GM19238 (cell line): ENCODE results near the gene PREP.
"Not testable (repeated sequence)": the region's sequence is repeated elsewhere in the genome, so short reads cannot be mapped to it uniquely, and the experiment has no call there.

Experiments used
- DNase-seq: peaks from one replicate; pipeline ENCODE4 v3.0.0; 2011; ENCODE audit warnings: low spot score; ENCODE audit not compliant: insufficient read length

PREP gene

DNA sequence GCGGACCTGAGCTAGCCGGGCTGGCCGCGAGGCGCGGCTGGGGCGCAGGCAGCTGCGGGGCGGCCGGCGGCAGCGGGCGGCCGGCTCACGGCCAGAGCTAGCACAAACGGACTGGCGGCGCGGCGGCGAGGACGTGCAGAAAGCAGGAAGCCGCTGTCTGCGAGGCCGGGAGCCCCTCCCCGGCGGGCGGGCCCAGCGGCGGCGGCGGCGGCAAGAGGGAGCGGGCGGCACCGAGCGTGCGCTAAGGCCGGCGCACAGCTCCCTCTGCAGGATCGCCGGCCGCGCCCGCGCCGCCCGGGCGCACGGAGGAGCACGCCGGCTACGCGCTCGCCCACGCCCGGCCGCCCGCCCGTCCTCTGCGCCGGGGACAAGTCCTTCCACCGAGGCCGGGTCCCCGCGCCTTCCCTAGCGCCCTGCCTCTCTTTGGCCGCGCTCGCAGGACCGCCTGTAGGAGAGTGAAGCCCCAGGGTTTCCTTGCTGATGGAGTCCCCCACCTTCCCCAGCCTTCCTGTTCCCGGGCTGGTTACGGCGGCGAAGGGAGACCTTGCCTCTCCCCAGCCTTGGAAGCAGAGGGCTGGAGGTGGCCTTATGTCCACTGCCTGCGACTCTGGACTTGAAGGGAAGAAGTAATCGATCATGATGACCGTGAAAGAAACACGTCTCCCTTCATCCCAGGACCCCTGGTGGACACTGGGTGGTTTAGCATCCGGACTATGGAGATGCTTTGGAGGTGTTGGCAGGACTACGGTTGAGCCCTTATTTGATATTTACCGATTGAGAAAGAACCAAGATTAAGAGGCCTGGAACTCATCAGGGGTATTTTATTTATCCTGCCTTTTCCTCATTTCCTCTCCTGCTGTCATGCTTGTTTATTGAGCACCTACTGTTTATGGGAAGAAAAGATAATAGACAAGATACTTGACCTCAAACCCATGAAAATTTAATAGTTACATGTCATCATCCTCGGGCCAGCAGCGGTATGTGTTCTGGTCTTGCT, at the start of gene PREP:
PREP (minus strand) TSS at position 144 of the 997 bp plus-strand sequence. CDS start 191 bp downstream, outside the sequence.
- DNase-seq = peak; percentile 90

DNA sequence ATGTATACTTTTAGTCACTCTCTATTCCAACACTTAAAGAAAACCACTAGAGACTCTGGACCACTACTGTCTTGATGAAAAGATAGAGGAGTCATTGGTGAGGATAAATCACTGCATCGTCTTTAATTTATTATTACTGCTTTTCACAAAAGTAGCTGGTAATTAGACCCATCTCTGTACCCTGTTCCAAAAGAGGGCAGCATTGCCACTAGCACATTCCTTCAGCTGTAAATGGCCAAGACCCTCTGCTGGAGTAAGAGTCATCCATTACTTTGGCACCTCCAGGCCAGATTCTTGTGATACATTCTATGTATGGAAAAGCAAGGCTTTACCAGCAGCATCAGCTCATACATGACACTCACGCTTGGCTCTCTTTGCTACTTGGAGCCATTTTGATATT, 49.5 kb upstream of the PREP start:
- DNase-seq = no peak

- no peak for DNase-seq
Measured at GRCh38 chr6:105449756-105450390, 47.0 kb upstream of the PREP start.

DNA sequence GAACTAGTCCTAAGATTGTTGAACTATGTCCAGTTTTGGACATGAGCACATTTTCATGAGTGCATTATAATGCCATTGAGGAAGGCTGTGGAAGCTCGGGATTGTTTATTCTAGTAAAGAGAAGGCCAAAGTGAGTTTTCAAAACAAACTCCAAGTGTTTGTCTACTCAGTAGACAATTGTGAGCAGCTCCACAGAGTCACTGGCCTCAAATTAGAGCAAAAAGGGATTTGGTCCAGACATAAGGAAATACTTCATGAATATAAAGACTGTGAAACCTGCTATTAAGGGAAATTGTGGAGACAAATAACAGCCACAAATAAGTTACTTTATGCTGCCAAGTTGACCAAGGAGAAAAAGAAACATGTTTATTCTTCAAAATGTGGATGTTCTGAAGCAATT, 42.6 kb upstream of the PREP start:
- DNase-seq = no peak

GRCh38 chr6:105443941-105444340, 41.1 kb upstream of the PREP start:
- no peak for DNase-seq

DNA sequence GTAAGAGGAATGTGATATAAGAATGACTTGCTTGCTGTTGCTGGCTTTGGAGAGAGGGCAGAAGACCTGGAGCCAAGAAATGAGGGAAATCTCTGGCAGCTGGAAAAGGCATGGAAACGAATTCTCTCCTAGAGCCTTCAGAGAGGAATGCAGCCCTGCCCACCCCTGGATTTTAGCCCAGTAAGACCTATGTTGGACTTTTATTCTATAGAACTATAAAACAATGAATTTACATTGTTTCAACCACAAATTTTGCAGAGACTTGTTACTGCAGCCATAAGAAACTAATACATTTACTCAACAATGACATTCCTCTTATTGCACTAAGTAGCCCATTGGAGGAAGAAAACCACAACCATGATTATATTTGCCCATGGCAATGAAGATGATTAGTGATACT, 39.5 kb upstream of the PREP start:
- no peak for DNase-seq

DNA sequence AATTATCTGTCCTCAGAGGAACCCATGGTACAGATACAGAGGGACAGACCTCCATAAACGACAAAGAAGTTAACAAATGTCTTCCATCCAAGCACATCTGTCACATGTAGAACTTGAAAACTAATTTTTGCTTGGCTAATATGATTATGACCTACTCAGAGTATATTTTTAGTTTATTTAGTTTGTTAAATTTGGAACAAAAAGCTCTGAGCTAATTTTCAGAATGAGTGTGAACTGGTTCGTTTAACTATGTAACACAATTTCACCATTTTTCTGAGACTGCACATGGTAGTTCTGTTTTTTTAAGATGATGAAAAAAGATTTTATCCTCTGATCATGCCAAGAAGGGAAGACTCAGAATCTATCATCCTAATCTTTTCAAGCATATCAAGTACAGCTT, 34.4 kb upstream of the PREP start:
- no peak for DNase-seq

GRCh38 chr6:105433723-105434122, 30.8 kb upstream of the PREP start:
- no peak for DNase-seq

- DNase-seq = no peak
Measured at GRCh38 chr6:105432797-105433196, 29.9 kb upstream of the PREP start.

GRCh38 chr6:105431226-105431625, 28.3 kb upstream of the PREP start:
- peak; percentile 13 for DNase-seq

DNA sequence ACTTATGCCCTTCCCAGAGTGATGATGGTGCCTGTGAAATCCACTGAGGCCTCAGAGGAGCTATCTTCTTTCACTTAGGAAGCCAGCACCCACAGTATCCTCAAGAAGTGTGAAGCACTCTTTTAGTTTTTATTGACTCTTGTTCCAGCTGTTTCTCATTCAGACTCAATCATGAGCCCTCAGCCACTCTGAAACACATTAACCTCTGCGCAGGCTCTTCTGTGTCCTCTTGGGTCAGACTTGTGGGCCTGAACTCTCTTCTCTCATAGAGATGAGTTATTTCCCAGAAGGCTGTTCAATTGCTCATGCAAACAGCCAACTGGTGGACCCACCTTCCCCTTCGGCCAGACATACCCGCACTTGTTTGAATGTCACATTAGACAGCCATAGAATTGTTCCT, 27.8 kb upstream of the PREP start:
- no peak for DNase-seq

DNA sequence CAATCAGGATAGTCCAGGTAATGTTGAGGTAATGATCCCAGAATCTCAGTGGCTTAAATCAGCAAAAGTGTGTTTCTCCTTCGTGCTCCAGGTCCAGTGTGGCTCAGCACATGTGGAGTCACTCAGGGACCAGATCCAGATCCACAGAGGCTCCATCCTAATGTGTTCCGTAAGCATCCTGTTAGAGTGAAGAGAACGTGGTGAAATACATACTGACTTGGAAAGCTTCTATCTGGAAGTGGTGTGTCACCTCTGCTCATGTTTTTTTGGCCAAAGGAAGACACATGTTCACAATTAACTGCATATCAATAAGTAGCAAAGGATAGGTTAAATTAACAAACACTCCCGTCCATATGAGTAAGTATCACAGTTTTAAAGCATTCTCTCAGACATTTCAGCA, 26.8 kb upstream of the PREP start:
- no peak for DNase-seq

- no peak for DNase-seq
Measured at GRCh38 chr6:105428342-105428957, 25.6 kb upstream of the PREP start.

DNA sequence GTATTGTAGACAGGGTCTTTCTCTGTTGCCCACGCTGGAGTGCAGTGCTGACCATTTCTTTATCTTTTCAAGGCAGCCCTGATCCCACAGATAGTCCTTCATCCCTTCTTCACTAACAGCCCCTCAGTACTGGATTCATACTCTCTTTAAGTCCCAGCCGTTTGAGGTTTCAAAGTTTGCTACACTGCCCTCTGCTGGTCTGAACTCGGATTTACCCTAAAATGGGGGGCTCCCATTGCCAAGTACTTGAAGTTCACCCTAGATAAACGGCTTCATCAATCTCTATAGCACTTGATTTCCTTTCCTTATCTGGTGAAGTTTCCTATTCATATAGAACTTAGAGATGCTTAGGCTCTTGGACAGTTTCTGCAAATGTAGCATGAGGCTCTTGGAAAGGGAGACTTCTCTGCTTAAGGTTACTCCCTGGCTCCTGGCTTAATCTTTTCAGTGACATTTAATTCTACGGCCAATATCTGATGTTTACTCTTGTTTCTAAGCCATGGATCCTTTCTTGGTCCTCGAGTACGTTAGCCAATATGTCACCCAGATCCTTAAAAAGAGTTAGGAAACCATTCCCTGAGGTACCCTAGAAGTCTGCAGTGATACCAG, 21.4 kb upstream of the PREP start:
- peak; percentile 24 for DNase-seq

- not testable (repeated sequence) for DNase-seq
Measured at GRCh38 chr6:105416971-105417370, 14.1 kb upstream of the PREP start.

DNA sequence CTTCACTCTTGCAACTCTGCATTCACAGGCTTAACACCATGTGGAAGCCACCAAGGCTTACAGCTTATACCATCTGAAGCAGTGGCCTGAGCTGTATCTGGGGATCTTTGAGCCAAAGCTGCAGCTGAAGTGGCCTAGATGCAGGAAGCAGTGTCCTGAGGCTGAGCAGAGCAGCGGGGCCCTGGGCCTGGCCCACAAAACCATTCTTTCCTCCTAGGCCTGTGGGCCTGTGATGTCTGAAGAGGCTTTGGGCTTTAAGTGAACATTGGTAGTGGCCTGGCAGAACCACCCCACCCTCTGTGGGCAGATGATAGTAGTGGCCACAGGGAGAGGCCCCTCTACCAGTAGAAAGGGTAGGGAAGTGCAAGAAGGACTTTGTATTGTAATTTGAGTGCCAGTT, 6.9 kb upstream of the PREP start:
- no peak for DNase-seq

DNA sequence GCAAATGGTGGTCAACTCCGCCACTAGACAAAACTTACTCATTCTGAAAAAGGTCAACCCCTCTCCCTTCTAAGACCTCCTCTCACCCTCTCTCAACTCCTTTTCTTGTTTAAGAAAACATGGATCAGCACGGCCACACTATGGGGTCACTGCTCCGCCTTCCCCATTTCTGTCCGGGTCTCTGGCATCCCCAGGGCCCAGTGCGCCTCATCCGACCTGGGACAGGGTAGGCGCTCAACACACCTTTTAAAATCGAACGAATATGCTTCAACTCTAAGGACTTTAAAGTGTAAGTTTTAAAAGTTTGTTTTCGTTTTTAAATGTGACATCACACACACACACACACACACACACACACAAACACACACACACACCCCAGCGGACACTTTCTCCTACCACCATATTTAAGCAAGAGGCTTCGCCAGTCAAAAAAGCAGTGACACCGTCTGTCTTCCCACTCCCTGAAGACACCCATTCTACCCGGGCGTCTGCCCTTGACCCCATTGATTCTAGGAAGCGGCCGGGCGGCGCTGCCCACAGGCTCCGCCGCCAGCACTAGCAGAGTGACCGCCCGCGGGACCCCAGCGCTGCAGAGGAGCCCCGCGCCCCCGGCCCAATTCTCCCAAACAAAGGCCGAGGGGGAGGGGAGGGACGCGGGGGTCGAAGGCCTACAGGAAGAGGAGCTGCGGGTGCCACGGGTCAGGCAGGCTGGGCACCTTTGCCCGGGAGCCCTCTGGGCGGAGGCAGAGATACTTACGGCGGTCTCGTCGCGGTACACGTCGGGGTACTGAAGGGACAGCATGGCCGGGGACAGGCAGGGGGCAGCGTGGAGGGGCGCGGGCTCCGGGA, 568 bp downstream of the PREP start:
- DNase-seq = no peak

DNA sequence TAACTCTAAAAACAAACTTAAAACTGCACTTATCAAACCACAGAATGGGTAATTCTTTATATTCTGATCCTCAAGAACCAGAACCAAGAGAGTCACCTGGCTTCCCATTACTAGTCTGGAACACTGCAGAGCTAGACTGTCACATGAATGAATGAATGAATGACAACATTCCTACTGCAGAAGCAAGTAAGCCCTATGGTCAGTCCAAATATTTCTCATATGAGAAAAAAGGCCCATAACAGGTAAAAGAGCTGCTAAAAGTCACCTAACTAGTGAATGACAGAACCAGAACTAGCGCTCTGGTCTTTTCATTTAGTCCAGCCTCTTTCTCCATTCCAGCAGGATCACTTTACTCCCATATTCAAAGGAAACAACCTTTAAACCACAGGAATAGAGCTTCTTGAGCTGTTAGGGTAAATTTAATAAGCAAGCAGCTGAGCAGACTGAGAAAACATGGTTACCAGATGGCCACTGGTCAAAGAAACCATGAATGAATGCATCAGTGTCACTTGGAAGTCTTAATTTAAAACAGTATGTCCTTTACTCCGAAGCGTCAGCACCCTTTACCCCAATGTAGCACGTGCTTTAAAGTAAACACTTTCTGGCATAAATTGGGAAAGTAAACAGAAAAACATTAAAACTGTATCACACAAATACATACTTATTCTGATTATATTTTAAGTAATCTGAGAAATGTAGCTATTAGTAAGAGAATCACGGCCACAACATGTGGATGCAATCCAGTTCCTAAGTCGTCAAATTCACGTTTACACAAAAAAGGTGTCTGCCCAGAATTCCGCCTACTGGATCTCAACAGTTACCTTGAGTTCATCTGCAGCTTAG, 1.4 kb downstream of the PREP start:
- no peak for DNase-seq

- DNase-seq = no peak
Measured at GRCh38 chr6:105400501-105400900, 2.4 kb downstream of the PREP start.

GRCh38 chr6:105398859-105399258, 4.0 kb downstream of the PREP start:
- no peak for DNase-seq
